SU-DHL-6 (cell line): Measurements from ENCODE around the gene NELL1.

Source experiments
- H2AFZ ChIP-seq: fragments of 200-600 bp; sonication (generic); 2 replicates; pipeline ENCODE4 v1.6.1; 2014; ENCODE audit warnings: low read depth, mild to moderate bottlenecking, moderate library complexity, mixed read lengths, antibody characterized with exemption, low read length; ENCODE audit not compliant: severe bottlenecking
- H3F3A ChIP-seq: fragments of 200-600 bp; shearing (Covaris generic); 2 replicates; pipeline ENCODE4 v1.6.0; 2016; ENCODE audit warnings: antibody characterized with exemption, mild to moderate bottlenecking; ENCODE audit not compliant: insufficient read depth
- H3K27ac ChIP-seq: fragments of 200-600 bp; sonication (generic); 2 replicates; pipeline ENCODE4 v1.5.1; 2016; ENCODE audit warnings: low read depth, mild to moderate bottlenecking, low read length, moderate library complexity, mixed read lengths
- H3K27me3 ChIP-seq: fragments of 200-600 bp; sonication (generic), shearing (Covaris generic); 2 replicates; pipeline ENCODE4 v1.6.0; 2014; ENCODE audit warnings: mild to moderate bottlenecking, low read length
- H3K36me3 ChIP-seq: fragments of 200-600 bp; sonication (generic); 2 replicates; pipeline ENCODE4 v1.6.1; 2014; ENCODE audit warnings: mild to moderate bottlenecking, low read length, mixed read lengths
- H3K4me2 ChIP-seq: fragments of 300-600, 200-600 bp; shearing (Covaris generic), sonication (generic); 2 replicates; pipeline ENCODE4 v1.6.0; 2014; ENCODE audit warnings: low read length, low read depth, mild to moderate bottlenecking; ENCODE audit not compliant: poor library complexity, severe bottlenecking
- H3K4me3 ChIP-seq: fragments of 200-600 bp; sonication (generic); 2 replicates; pipeline ENCODE4 v1.5.1; 2014; ENCODE audit warnings: antibody characterized with exemption, low read length, mild to moderate bottlenecking, mixed read lengths; ENCODE audit not compliant: insufficient read depth, poor library complexity, severe bottlenecking
- H3K79me2 ChIP-seq: fragments of 200-600 bp; sonication (generic); 2 replicates; pipeline ENCODE4 v1.6.1; 2014; ENCODE audit warnings: mild to moderate bottlenecking, low read length, moderate library complexity; ENCODE audit not compliant: insufficient read depth
- H3K9ac ChIP-seq: fragments of 200-600 bp; sonication (generic); 2 replicates; pipeline ENCODE4 v1.7.0; 2014; ENCODE audit warnings: mild to moderate bottlenecking, low read length
- H3K9me2 ChIP-seq: fragments of 200-600 bp; sonication (generic); replicated peaks from 2 replicates; pipeline ENCODE4 v1.6.1; 2014; ENCODE audit warnings: low read length; ENCODE audit not compliant: insufficient read depth
- H3K9me3 ChIP-seq: fragments of 200-600 bp; sonication (generic); 2 replicates; pipeline ENCODE4 v1.6.1; 2014; ENCODE audit warnings: low read length, mixed read lengths; ENCODE audit not compliant: insufficient read depth
- H4K20me1 ChIP-seq: fragments of 200-600 bp; sonication (generic); 2 replicates; pipeline ENCODE4 v1.6.1; 2014; ENCODE audit warnings: low read depth, mild to moderate bottlenecking, antibody characterized with exemption, low read length, moderate library complexity, mixed read lengths
- EZH2phosphoT487 ChIP-seq: fragments of 200-600 bp; sonication (generic), shearing (Covaris generic); conservative IDR thresholded peaks from 2 replicates; pipeline ENCODE4 v1.6.1; 2018; ENCODE audit warnings: mild to moderate bottlenecking, antibody characterized with exemption, low read length, moderate library complexity, mixed read lengths
- TF ChIP-seq, protein P1 (sequence below): fragments of 200-600 bp; sonication (generic); IDR thresholded peaks from one replicate; pipeline ENCODE4 v1.5.1; 2017; ENCODE audit warnings: antibody characterized with exemption, mild to moderate bottlenecking, low read length, moderate library complexity; ENCODE audit not compliant: insufficient read depth, poor library complexity, severe bottlenecking

NELL1 gene

DNA sequence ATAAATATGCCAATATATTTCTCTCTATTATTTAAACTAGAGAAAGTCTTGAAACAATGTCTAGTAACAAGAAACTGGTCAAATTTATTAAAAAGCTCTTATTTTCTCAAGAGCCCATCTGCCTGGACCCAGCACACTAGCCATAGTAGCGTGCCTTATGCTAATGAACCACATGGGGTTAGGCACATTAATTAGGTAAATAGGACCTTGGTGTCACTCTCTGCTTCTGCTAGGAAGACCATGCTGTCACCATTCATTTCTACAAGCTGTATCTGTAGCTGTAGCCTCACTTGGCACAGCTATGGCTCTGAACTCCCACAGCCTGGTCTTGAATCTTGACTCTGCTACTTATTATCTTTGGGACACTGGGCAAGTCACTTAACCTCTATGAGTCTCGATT lies 390.5 kb downstream of the NELL1 start:
- H3K9me3 ChIP-seq = 0 out of 2 replicates have a peak, but pooled peaks cover 3% of the 10 kb centered on the region
- H3K4me3 ChIP-seq = no peak overlapping the region
- no peaks in the 10 kb centered on the region for H3K27me3 ChIP-seq
- H3K9ac ChIP-seq = no peak overlapping the region
- H3K79me2 ChIP-seq = no peaks in the 10 kb centered on the region
- no peaks in the 10 kb centered on the region for H4K20me1 ChIP-seq
- H3K27ac ChIP-seq = no peak overlapping the region
- H3F3A ChIP-seq = no peaks in the 10 kb centered on the region
- no peak overlapping the region for H2AFZ ChIP-seq
- no peak for TF ChIP-seq EZH2phosphoT487
- TF ChIP-seq, protein P1, sequence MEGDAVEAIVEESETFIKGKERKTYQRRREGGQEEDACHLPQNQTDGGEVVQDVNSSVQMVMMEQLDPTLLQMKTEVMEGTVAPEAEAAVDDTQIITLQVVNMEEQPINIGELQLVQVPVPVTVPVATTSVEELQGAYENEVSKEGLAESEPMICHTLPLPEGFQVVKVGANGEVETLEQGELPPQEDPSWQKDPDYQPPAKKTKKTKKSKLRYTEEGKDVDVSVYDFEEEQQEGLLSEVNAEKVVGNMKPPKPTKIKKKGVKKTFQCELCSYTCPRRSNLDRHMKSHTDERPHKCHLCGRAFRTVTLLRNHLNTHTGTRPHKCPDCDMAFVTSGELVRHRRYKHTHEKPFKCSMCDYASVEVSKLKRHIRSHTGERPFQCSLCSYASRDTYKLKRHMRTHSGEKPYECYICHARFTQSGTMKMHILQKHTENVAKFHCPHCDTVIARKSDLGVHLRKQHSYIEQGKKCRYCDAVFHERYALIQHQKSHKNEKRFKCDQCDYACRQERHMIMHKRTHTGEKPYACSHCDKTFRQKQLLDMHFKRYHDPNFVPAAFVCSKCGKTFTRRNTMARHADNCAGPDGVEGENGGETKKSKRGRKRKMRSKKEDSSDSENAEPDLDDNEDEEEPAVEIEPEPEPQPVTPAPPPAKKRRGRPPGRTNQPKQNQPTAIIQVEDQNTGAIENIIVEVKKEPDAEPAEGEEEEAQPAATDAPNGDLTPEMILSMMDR = no peak
- no peak overlapping the region for H3K4me2 ChIP-seq
- 0 out of 2 replicates have a peak, but pooled peaks cover 3% of the 10 kb centered on the region for H3K9me2 ChIP-seq
- no peaks in the 10 kb centered on the region for H3K36me3 ChIP-seq

DNA sequence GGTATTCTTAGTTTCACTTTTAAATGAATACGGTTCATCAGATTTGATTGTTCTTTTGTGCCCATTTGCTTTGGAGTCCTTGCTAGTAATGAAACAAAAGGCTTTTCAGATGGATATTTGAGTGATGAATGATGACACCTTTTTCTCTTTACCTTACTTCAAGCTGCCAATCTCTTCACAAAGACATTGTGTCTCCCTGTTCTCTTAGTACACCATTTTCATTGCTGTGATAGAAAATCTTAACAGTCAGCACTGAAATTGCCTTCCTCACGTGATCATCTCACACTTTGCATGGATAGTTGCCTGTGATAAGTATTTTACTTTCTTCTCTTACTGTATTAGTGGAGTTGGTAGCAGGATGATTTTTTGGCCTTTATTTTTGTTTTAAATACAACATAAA lies 396.6 kb downstream of the NELL1 start:
- no peaks in the 10 kb centered on the region for H3F3A ChIP-seq
- no peaks in the 10 kb centered on the region for H3K9me2 ChIP-seq
- no peak overlapping the region for H3K9ac ChIP-seq
- no peaks in the 10 kb centered on the region for H4K20me1 ChIP-seq
- H3K4me2 ChIP-seq = no peak overlapping the region
- H3K27me3 ChIP-seq = no peaks in the 10 kb centered on the region
- no peaks in the 10 kb centered on the region for H3K36me3 ChIP-seq
- H2AFZ ChIP-seq = no peak overlapping the region
- 0 out of 2 replicates have a peak, but pooled peaks cover 3% of the 10 kb centered on the region for H3K9me3 ChIP-seq
- no peak overlapping the region for H3K4me3 ChIP-seq
- H3K27ac ChIP-seq = no peak overlapping the region
- no peak for TF ChIP-seq EZH2phosphoT487
- TF ChIP-seq, protein P1 = no peak
- no peaks in the 10 kb centered on the region for H3K79me2 ChIP-seq

DNA sequence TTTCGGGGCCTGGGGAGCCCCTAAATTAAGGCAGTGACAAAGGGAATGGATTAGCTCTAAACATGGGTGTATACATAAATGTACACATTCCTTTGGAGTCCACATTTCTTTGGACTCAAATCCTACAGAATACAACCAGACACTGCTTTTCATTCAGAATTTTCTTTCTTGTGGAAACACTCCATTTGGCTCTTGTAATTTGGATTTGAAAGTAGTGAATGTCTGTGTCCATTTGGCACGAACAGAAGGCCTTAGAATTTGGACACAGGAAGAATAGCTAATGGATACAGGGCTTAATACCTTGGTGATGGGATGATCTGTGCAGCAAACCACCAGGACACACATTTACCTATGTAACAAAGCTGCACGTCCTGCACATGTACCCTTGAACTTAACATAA lies 399.5 kb downstream of the NELL1 start:
- H3K9me2 ChIP-seq = no peaks in the 10 kb centered on the region
- H3K9me3 ChIP-seq = 0 out of 2 replicates have a peak, but pooled peaks cover under 1% of the 10 kb centered on the region
- no peaks in the 10 kb centered on the region for H3F3A ChIP-seq
- H3K36me3 ChIP-seq = no peaks in the 10 kb centered on the region
- H3K27ac ChIP-seq = no peak overlapping the region
- no peak overlapping the region for H3K4me3 ChIP-seq
- H2AFZ ChIP-seq = no peak overlapping the region
- H3K79me2 ChIP-seq = no peaks in the 10 kb centered on the region
- no peak overlapping the region for H3K9ac ChIP-seq
- H3K4me2 ChIP-seq = no peak overlapping the region
- TF ChIP-seq, protein P1 = no peak
- TF ChIP-seq EZH2phosphoT487 = no peak
- no peaks in the 10 kb centered on the region for H4K20me1 ChIP-seq
- H3K27me3 ChIP-seq = no peaks in the 10 kb centered on the region

DNA sequence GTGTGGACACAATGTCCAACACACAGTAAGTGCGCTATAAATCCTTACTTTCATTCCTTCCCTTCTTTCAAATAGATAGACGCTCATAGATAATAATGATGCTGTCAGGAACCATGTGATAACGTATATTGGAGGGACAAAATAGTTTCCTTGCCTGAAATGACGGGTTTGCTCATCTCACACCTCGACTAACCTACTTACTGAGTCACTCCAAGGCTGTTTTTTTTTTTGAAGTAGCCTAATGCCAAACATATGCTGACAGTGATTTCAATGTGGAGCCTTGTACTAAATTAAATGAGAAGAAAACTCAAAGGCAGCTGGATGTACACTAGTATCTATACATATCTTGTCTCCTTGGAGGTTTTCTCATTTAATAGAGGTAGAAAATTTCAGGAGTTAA lies 400.5 kb downstream of the NELL1 start:
- no peak overlapping the region for H3K9ac ChIP-seq
- no peaks in the 10 kb centered on the region for H3F3A ChIP-seq
- no peaks in the 10 kb centered on the region for H3K9me3 ChIP-seq
- TF ChIP-seq, protein P1 = no peak
- no peak for TF ChIP-seq EZH2phosphoT487
- no peaks in the 10 kb centered on the region for H3K27me3 ChIP-seq
- no peak overlapping the region for H3K4me3 ChIP-seq
- H3K27ac ChIP-seq = no peak overlapping the region
- no peaks in the 10 kb centered on the region for H3K79me2 ChIP-seq
- H4K20me1 ChIP-seq = no peaks in the 10 kb centered on the region
- H2AFZ ChIP-seq = no peak overlapping the region
- H3K4me2 ChIP-seq = no peak overlapping the region
- no peaks in the 10 kb centered on the region for H3K9me2 ChIP-seq
- H3K36me3 ChIP-seq = no peaks in the 10 kb centered on the region
